A549 (cell line): Measurements from ENCODE around the gene REEP6. TPM values are rescaled to one million over a fixed set of nuclear protein-coding genes. Genes with fewer than 3 reads are reported as not detected.

Source experiments
- ATAC-seq, 2 experiments: fragments of 200-7000 bp in 1 of 2; fragments of >200 bp in 1 of 2; cut with Nextera tagmentation in 1 of 2; cut with Tn5 transposase in 1 of 2; 3 replicates each; pipeline versions ENCODE4 v1.8.0 to v1.9.1; 2018 to 2020; ENCODE audit warnings: mild to moderate bottlenecking in 1 of 2, moderate library complexity in 1 of 2
- CTCF ChIA-PET: fragments of 300-600 bp; sonication (Branson Sonifier 250); formaldehyde crosslinking; extraction: SDS; loops from one replicate; lab custom pipeline; 2021; ENCODE audit warnings: antibody characterized with exemption, inconsistent platforms; lab: Yijun Ruan, JAX
- POLR2A ChIA-PET: fragments of 350-600 bp; formaldehyde crosslinking; extraction: SDS; loops from one replicate; lab custom pipeline; 2021; ENCODE audit warnings: antibody characterized with exemption, inconsistent platforms; lab: Yijun Ruan, JAX
- DNase-seq, 2 experiments: peaks; one replicate each; pipeline versions ENCODE4 v3.0.0 to v3.0.0-alpha.2; 2011 to 2016; ENCODE audit warnings: low read depth in 1 of 2, low spot score in 1 of 2
- FAIRE-seq: peaks from 2 replicates; lab custom pipeline; 2011; peaks lifted over from hg19 to GRCh38; lab: Jason Lieb, UNC
- H3K27ac ChIP-seq, 2 experiments: fragments of >200 bp; sonication (Bioruptor Twin); formaldehyde crosslinking; 3 replicates each; pipeline ENCODE4 v1.5.1; 2016 to 2017
- H3K4me1 ChIP-seq: fragments of >200 bp; sonication (Bioruptor Twin); formaldehyde crosslinking; 3 replicates; pipeline ENCODE4 v1.6.1; 2016
- H3K4me2 ChIP-seq: fragments of >200 bp; sonication (Bioruptor Twin); formaldehyde crosslinking; 3 replicates; pipeline ENCODE4 v1.6.1; 2016
- H3K4me3 ChIP-seq: fragments of >200 bp; sonication (Bioruptor Twin); formaldehyde crosslinking; 3 replicates; pipeline ENCODE4 v1.5.1; 2016
- H3K9me3 ChIP-seq: fragments of >200 bp; sonication (Bioruptor Twin); formaldehyde crosslinking; 3 replicates; pipeline ENCODE4 v1.6.1; 2016
- CHD2 ChIP-seq: fragments of 150-350 bp; IDR thresholded peaks from 2 replicates; pipeline ENCODE4 v1.6.1; 2014; ENCODE audit warnings: low read length; ENCODE audit not compliant: partially characterized antibody
- CHD4 ChIP-seq: fragments of 200-600 bp; sonication (generic); IDR thresholded peaks from 2 replicates; pipeline ENCODE4 v1.6.1; 2016; ENCODE audit warnings: antibody characterized with exemption, mild to moderate bottlenecking, borderline replicate concordance
- EP300 ChIP-seq, 2 experiments: fragments of >200 bp; sonication (Bioruptor Twin); formaldehyde crosslinking; IDR thresholded peaks; 2 replicates in 1 of 2; 3 replicates in 1 of 2; pipeline ENCODE4 v1.6.1; 2016 to 2017
- FOSB ChIP-seq: fragments of 250-450 bp; sonication (Bioruptor Pico); IDR thresholded peaks from 2 replicates; pipeline ENCODE4 v1.5.0; 2020; ENCODE audit warnings: mild to moderate bottlenecking, moderate library complexity
- GATA3 ChIP-seq: IDR thresholded peaks from 2 replicates; pipeline ENCODE4 v1.6.1; 2012; ENCODE audit warnings: borderline replicate concordance
- HES2 ChIP-seq: fragments of >200 bp; sonication (Bioruptor Twin); formaldehyde crosslinking; IDR thresholded peaks from 2 replicates; pipeline ENCODE4 v1.6.1; 2016
- HEYL ChIP-seq: fragments of 250-450 bp; sonication (Bioruptor Pico); IDR thresholded peaks from 2 replicates; pipeline ENCODE4 v1.8.0; 2021; ENCODE audit warnings: mild to moderate bottlenecking, moderate library complexity
- HMGXB4 ChIP-seq: fragments of 250-450 bp; sonication (Bioruptor Pico); IDR thresholded peaks from 2 replicates; pipeline ENCODE4 v1.5.0; 2021; ENCODE audit warnings: mild to moderate bottlenecking, moderate library complexity, borderline replicate concordance
- HOXB13 ChIP-seq: fragments of 250-450 bp; sonication (Bioruptor Pico); IDR thresholded peaks from 2 replicates; pipeline ENCODE4 v1.5.0; 2020; ENCODE audit warnings: low read depth, mild to moderate bottlenecking, moderate library complexity
- HOXB5 ChIP-seq: fragments of 250-450 bp; sonication (Bioruptor Pico); IDR thresholded peaks from 2 replicates; pipeline ENCODE4 v1.5.0; 2020; ENCODE audit warnings: mild to moderate bottlenecking, moderate library complexity
- JUNB ChIP-seq: fragments of >200 bp; sonication (Bioruptor Twin); formaldehyde crosslinking; IDR thresholded peaks from 2 replicates; pipeline ENCODE4 v1.6.1; 2016
- KDM5A ChIP-seq: fragments of 200-600 bp; sonication (generic); IDR thresholded peaks from 2 replicates; pipeline ENCODE4 v1.6.1; 2016; ENCODE audit warnings: antibody characterized with exemption, mild to moderate bottlenecking
- MAX ChIP-seq: IDR thresholded peaks from 2 replicates; pipeline ENCODE4 v1.6.1; 2012
- NPAS2 ChIP-seq: fragments of 250-450 bp; sonication (Bioruptor Pico); IDR thresholded peaks from 2 replicates; pipeline ENCODE4 v1.8.0; 2022; ENCODE audit warnings: mild to moderate bottlenecking, moderate library complexity, borderline replicate concordance
- NR3C1 ChIP-seq: fragments of >200 bp; sonication (Bioruptor Twin); formaldehyde crosslinking; IDR thresholded peaks from 3 replicates; pipeline ENCODE4 v1.6.1; 2017
- PHF8 ChIP-seq: fragments of 200-600 bp; sonication (generic); IDR thresholded peaks from 2 replicates; pipeline ENCODE4 v1.6.1; 2016; ENCODE audit warnings: low read depth, mild to moderate bottlenecking, antibody characterized with exemption, moderate library complexity, borderline replicate concordance
- POLR2A ChIP-seq: IDR thresholded peaks from 2 replicates; pipeline ENCODE4 v1.6.1; 2012; ENCODE audit warnings: mild to moderate bottlenecking, low read length
- POLR2AphosphoS2 ChIP-seq: conservative IDR thresholded peaks from 2 replicates; pipeline ENCODE4 v1.6.1; 2012; ENCODE audit warnings: low read length, improper control_type of control experiment, inconsistent platforms
- RAD21 ChIP-seq, 2 experiments: fragments of >200 bp in 1 of 2; sonication (Bioruptor Twin) in 1 of 2; formaldehyde crosslinking in 1 of 2; IDR thresholded peaks in 1 of 2; conservative IDR thresholded peaks in 1 of 2; 2 replicates in 1 of 2; 3 replicates in 1 of 2; pipeline ENCODE4 v1.6.1; 2012 to 2018; ENCODE audit warnings: inconsistent platforms in 1 of 2
- RARB ChIP-seq: fragments of 250-450 bp; sonication (Bioruptor Pico); IDR thresholded peaks from 2 replicates; pipeline ENCODE4 v1.8.0; 2021; ENCODE audit warnings: mild to moderate bottlenecking, moderate library complexity
- RNF2 ChIP-seq: fragments of 200-600 bp; sonication (generic); IDR thresholded peaks from 2 replicates; pipeline ENCODE4 v1.6.1; 2016; ENCODE audit warnings: low read depth, mild to moderate bottlenecking, antibody characterized with exemption, moderate library complexity, borderline replicate concordance
- SMC3 ChIP-seq: fragments of >200 bp; sonication (Bioruptor Twin); formaldehyde crosslinking; IDR thresholded peaks from 3 replicates; pipeline ENCODE4 v1.6.1; 2018; ENCODE audit warnings: inconsistent platforms
- TFCP2L1 ChIP-seq: fragments of 250-450 bp; sonication (Bioruptor Pico); IDR thresholded peaks from 2 replicates; pipeline ENCODE4 v1.5.0; 2021; ENCODE audit warnings: mild to moderate bottlenecking
- ZFP36 ChIP-seq: fragments of 450-650 bp; IDR thresholded peaks from 2 replicates; pipeline ENCODE4 v1.6.1; 2014; ENCODE audit warnings: borderline replicate concordance; ENCODE audit not compliant: partially characterized antibody
- WGBS: methylation state at CpG from one replicate; pipeline ENCODE4 v1.1.6; 2017; ENCODE audit errors: missing lambda C conversion rate; 5-methylcytosine and 5-hydroxymethylcytosine counted together
- polyA plus RNA-seq, 4 experiments: library from polyadenylated mRNA; depleted of rRNA in 3 of 4; stranded (reverse); fragments of >200 nt; fragmentation: RNase III in 1 of 4; extraction: RNeasy Plus Mini Kit Qiagen cat#74134 plus additional on column Dnase treatment in 1 of 4; gene quantifications; 2 replicates in 3 of 4; 3 replicates in 1 of 4; pipeline ENCODE4 v1.2.3, GENCODE V29; 2011 to 2017

REEP6 gene
- polyA plus RNA-seq, 2 of the 4 experiments (the other 2 are of a cell fraction): 1.8 to 4.8 TPM

GRCh38 chr19:1469255-1470054, 21.5 kb upstream of the REEP6 start:
- H3K4me3 ChIP-seq: peak overlapping the region; percentile 45

GRCh38 chr19:1470055-1470304, 21.0 kb upstream of the REEP6 start:
- DNase-seq (no peak), ATAC-seq (no peak), FAIRE-seq (no peak)
- H3K4me2 ChIP-seq: peak overlapping the region; percentile 83
- ChIA-PET CTCF (no interaction called here), POLR2A (no interaction called here)
- 91% methylated on average over 7 of the region's 22 CpGs for WGBS
- no peak for TF ChIP-seq SMC3
- no peak for TF ChIP-seq MAX
- no peak for TF ChIP-seq CHD2
- TF ChIP-seq HMGXB4 (CRISPR knock-in tag): no peak
- TF ChIP-seq POLR2A: no peak
- no peak for TF ChIP-seq POLR2AphosphoS2
- TF ChIP-seq EP300 (IDR thresholded peaks at IDR 0.05): no peak
- no peak for TF ChIP-seq JUNB
- TF ChIP-seq NR3C1: no peak
- peaks cover 7% of the 10 kb centered on the region for H3K4me1 ChIP-seq
- H3K4me3 ChIP-seq: peak overlapping the region; percentile 45; the same call in 1 of the 3 replicates
- peak overlapping the region in 1 of 2 experiments; percentile 87; a peak in 2 of 6 replicates for H3K27ac ChIP-seq
- H3K9me3 ChIP-seq: no peaks in the 10 kb centered on the region

More at GRCh38 chr19:1469255-1470054, 21.5 kb upstream of the REEP6 start:
- Histone ChIP-seq H3K27ac (peak overlapping the region; percentile 61 to 87), H3K4me1 (peaks cover 7% of the 10 kb centered on the region), H3K9me3 (no peaks in the 10 kb centered on the region), H3K4me2 (peak overlapping the region; percentile 83)
- DNase-seq (no peak), FAIRE-seq (no peak), ATAC-seq (peak; percentile 22 to 64; a peak in 5 of 6 replicates)
- WGBS: 2% methylated on average over 9 of the region's 117 CpGs
- TF ChIP-seq MAX (peak; percentile 34; the same call in 1 of the 2 replicates), HOXB5 (CRISPR knock-in tag) (no peak), NPAS2 (CRISPR knock-in tag) (no peak)
- ChIA-PET POLR2A (interaction anchor here (2.0 kb wide), 1 partner anchor 24 kb away, joined by 5 read pairs; no protein-coding TSS in a partner anchor), CTCF (interaction anchor here (0.9 to 1.8 kb wide), 5 partner anchors 8 to 40 kb away, joined by 3 to 11 read pairs (median 3); no protein-coding TSS in a partner anchor)

- Histone ChIP-seq H3K9me3 (no peaks in the 10 kb centered on the region), H3K27ac (no peak overlapping the region), H3K4me3 (no peak overlapping the region), H3K4me1 (peaks cover 7% of the 10 kb centered on the region), H3K4me2 (peak overlapping the region; percentile 83; the same call in 1 of the 3 replicates)
- WGBS: 79% methylated on average over 14 of the region's 67 CpGs
- CTCF ChIA-PET: interaction anchor here (1.2 kb wide), 1 partner anchor 44 kb away, joined by 3 read pairs; no protein-coding TSS in a partner anchor
- FAIRE-seq (no peak), ATAC-seq (no peak), DNase-seq (no peak)
- no peak for TF ChIP-seq RARB
- TF ChIP-seq HES2: no peak
- TF ChIP-seq KDM5A: no peak
- no peak for TF ChIP-seq RNF2
- TF ChIP-seq ZFP36: no peak
- no peak for TF ChIP-seq TFCP2L1 (CRISPR knock-in tag)
- no peak for TF ChIP-seq PHF8
- no peak for TF ChIP-seq FOSB (CRISPR knock-in tag)
- TF ChIP-seq GATA3: no peak
- TF ChIP-seq CHD2: no peak
- no peak for TF ChIP-seq CHD4
- no peak for TF ChIP-seq RAD21 (conservative IDR thresholded peaks at IDR 0.05 in 1 of 2, IDR thresholded peaks at IDR 0.05 in 1 of 2)
- no peak for TF ChIP-seq HOXB13 (CRISPR knock-in tag)
- TF ChIP-seq HEYL (CRISPR knock-in tag): no peak
- POLR2A ChIA-PET: no interaction called here
Observed at GRCh38 chr19:1470305-1471009, 20.5 kb upstream of the REEP6 start.
